HFF-Myc (cell line): ENCODE data around the gene AARSD1.
A peak's percentile ranks its signal among the peaks of the same experiment; 100 is the strongest.

Experiments used
- DNase-seq: peaks from one replicate; pipeline ENCODE4 v3.0.0-alpha.2; 2011; ENCODE audit warnings: low read depth; ENCODE audit errors: extremely low read depth
- H3K4me3 ChIP-seq: replicated peaks from 2 replicates; pipeline ENCODE4 v1.5.1; 2011; ENCODE audit warnings: low read depth, mild to moderate bottlenecking, control low read depth, low read length
- TF ChIP-seq, protein P1 (sequence below): IDR thresholded peaks from 2 replicates; pipeline ENCODE4 v1.5.1; 2012; ENCODE audit warnings: mild to moderate bottlenecking, low read depth, low read length, control low read depth; ENCODE audit errors: missing control alignments

The AARSD1 gene

GRCh38 chr17:42953669-42954068, 10.6 kb downstream of the AARSD1 start:
- TF ChIP-seq, protein P1, sequence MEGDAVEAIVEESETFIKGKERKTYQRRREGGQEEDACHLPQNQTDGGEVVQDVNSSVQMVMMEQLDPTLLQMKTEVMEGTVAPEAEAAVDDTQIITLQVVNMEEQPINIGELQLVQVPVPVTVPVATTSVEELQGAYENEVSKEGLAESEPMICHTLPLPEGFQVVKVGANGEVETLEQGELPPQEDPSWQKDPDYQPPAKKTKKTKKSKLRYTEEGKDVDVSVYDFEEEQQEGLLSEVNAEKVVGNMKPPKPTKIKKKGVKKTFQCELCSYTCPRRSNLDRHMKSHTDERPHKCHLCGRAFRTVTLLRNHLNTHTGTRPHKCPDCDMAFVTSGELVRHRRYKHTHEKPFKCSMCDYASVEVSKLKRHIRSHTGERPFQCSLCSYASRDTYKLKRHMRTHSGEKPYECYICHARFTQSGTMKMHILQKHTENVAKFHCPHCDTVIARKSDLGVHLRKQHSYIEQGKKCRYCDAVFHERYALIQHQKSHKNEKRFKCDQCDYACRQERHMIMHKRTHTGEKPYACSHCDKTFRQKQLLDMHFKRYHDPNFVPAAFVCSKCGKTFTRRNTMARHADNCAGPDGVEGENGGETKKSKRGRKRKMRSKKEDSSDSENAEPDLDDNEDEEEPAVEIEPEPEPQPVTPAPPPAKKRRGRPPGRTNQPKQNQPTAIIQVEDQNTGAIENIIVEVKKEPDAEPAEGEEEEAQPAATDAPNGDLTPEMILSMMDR = no peak
- no peak for DNase-seq
- H3K4me3 ChIP-seq = no peak overlapping the region

DNA sequence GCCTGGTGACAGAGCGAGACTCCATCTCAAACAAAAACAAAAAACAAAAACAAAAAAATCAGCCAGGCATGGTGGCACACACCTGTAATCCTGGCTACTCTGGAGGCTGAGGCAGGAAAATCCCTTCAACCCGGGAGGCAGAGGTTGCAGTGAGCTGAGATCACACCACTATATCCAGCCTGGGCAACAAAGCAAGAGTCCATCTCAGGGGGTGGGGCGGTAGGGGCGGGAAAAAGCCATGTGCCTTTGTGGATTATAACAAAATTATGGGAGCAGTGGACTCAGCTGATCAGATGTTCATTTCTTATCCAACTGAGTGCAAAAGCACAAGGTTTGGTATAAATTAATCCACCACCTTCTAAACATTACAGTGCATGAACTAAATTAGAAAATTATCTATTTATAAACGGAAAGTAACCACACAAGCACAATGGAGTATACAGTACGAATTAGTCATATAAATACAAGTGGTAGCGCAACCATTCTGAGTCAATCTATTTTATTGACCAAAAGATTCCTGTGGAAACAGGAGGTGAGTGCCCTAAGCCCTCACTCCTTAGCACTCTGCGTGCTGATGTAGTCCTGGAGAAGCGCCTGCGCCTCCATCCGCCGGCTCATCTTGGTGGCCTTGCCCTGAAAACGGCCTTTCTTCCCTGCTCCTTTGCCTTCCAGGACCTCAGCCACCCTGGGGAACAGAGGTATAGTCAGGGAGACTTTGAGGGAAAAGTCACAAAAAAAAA, 14.0 kb downstream of the AARSD1 start:
- TF ChIP-seq, protein P1 = no peak
- no peak for DNase-seq
- no peak overlapping the region for H3K4me3 ChIP-seq

GRCh38 chr17:42946812-42947211, 17.4 kb downstream of the AARSD1 start:
- no peak overlapping the region for H3K4me3 ChIP-seq
- TF ChIP-seq, protein P1 = no peak
- DNase-seq = no peak

DNA sequence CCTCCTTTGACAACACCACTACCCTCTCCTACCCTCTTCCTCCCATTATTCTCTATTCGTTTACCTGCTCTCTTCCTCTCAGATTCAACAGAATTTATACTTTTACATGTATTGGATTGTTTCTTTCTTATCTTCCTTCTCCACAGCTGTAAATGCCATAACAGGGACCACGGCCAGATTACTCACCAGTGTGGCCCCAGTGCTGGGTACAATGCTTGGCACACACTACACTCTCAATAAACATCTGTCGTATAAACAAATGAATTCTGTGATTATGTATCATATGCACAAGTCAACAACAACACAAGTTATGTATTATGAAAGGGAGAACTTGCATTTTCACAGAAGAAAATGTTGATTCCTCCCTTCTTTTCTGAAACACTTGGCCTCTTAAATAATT, 20.0 kb downstream of the AARSD1 start:
- DNase-seq = no peak
- H3K4me3 ChIP-seq = no peak overlapping the region
- TF ChIP-seq, protein P1 = no peak

DNA sequence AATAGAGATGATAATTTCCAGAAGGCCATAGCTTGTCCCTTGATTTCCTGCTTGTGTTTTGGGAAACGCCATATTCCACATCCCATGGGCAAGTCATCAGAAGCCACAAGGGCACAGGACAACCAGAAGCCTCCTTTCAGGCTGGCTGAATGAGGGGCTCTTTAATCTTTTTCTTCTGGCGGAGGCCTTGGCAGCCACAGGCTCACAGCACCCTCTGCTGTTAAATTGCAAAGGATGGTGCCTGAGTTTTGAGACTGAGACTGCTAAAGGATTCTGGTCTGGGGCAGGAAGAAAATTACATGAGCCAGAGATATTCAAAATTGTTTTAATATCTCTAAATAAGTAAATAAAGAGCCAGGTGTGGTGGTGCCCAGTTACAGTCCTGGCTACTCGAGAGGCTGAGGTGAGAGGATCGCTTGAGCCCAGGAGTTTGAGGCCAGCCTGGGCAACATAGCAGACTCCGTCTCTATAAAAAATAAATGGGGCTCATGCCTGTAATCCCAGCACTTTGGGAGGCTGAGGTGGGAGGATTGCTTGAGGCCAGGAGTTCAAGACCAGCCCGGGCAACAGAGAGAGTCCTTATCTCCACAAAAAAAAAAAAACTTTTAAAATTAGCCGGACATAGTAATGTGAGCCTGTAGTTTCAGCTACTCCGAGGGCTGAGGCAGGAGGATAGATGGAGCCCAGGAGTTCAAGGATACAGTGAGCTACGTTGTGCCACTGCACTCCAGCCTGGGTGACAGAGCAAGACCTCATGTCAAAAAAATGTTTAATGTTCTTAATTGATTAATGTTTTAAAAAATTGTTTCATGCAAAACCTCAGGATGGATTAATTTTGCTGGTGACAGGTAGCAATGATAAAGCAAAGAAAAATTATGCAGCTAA, 26.3 kb downstream of the AARSD1 start:
- DNase-seq = peak; percentile 40
- no peak overlapping the region for H3K4me3 ChIP-seq
- TF ChIP-seq, protein P1 = peak; percentile 70

DNA sequence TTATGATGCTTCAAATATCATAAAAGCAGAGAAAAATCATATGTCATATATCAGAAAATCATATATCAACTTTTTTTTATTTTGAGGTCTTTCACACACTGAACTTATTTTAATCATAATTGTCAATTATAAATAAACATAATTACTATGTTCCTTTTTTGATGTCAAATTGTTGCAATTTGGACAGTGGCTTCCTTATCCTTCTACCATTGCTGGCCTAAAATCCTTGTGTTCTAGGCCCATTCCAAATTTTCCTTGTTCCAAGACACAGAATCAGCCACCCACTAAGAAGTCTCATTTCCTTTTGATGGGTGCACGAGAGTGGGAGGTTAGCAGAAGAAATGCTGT, 34.8 kb downstream of the AARSD1 start:
- DNase-seq = no peak
- H3K4me3 ChIP-seq = no peak overlapping the region
- TF ChIP-seq, protein P1 = no peak
